OCI-M2 (cell line): ENCODE measurements around the gene TPRG1.

Experiments used
- DNase-seq: peaks from one replicate; lab custom pipeline; 2025; ENCODE audit not compliant: unreplicated experiment; lab: John Stamatoyannopoulos, UW

Gene TPRG1

DNA sequence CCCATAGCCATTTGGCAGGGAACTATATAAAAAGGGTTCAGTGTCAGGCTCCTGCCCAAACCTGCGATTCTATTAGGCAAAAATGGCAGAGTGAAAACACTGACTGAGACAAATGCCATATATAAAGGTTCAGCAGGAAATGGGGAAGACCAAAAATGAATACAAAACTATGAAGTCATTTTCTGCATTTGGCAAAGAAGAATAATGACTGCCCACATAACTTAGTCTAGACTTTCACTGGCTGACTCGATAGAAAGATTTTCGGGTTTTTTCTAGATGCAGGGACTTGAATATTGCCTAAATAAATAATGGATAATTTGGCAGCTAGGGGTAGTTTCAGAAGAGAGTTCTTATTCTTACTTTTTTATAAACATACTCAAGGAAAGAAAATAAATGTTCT, 178.0 kb downstream of the TPRG1 start:
- no peak for DNase-seq

DNA sequence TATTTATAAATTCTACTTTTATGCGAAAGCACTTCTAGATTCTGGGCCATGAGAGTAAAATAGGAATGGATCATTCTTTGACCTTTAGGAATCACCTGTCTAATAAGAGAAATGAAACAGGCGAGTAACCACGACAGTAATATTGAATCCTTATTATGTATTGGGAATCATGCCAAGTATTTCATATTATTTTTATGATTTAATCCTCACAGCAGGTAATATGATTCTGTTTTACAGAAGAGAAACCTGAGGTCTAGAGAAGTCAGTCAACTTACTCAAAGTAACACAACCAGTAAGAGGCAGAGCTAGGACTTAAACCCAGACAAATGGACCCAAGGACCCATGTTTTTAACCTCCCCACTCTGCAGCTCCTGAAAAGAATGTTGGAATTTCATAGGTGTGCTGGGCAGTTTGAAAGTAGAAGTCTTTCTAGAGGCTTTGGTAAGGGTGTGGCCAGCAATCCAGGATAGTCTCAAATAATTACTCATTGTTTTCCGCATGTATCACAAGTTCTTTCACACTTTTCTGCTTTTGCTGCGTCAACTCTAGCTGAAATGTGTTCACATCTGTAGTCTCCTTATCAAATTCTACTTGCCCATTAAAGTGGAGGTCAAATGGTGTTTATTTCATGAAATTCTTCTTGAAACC, 181.7 kb downstream of the TPRG1 start:
- DNase-seq: no peak

DNA sequence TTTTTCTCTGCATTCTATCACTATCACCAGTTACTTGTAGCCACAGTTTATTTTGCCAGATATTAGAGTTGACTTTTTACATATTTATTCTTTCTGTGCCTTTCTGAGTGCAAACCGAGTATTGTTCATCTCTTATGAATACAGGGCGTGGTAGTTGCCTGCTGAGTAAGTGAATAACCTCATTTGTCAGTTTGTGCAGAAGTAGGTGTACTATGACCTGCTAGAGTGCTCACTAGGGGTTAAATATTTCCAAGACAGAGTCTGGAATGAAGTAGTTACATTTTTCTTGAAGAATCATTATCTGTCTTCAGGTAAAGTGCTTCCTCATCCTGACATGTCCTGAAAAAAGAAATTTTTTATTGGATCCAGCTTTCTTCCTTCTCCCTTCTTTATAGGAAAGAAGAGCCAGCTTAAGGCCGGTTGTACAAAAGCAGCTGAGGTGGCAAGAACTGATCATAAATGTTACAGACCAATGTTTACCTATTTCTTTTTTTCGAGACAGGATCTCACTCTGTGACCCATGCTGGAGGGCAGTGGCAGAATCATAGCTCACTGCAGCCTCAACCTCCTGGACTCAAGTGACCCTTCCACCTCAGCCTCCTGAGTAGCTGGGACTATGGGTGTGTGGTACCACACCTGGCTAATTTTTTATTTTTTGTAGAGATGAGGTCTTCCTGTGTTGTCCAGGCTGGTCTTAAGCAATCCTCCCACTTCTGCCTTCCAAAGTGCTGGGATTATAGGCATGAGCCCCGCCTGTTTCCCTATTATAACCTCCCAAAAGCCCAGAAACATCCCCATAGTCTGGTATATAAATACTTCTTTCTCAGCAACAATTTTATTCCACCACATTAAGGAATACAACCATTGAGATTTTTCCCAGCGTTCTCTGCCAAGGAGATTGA, 182.5 kb downstream of the TPRG1 start:
- DNase-seq: no peak

DNA sequence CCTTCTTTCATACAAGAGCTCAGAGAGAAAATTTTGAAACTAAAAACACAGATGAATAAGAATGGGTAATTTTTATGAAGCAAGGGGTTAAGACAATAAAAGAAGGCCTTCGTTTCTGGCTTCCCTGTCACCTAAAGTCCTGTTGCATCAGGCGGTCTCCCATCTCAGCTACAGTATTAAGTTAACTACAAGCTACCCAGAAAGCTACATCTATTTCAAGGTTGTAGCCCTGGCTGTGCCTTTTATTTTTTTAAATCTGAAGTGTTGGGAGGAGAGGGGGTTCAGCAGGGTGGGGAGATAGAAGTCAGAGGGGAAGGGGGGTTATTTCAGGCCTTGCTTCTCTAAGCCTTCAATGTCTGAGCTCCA, 183.3 kb downstream of the TPRG1 start:
- DNase-seq: no peak

DNA sequence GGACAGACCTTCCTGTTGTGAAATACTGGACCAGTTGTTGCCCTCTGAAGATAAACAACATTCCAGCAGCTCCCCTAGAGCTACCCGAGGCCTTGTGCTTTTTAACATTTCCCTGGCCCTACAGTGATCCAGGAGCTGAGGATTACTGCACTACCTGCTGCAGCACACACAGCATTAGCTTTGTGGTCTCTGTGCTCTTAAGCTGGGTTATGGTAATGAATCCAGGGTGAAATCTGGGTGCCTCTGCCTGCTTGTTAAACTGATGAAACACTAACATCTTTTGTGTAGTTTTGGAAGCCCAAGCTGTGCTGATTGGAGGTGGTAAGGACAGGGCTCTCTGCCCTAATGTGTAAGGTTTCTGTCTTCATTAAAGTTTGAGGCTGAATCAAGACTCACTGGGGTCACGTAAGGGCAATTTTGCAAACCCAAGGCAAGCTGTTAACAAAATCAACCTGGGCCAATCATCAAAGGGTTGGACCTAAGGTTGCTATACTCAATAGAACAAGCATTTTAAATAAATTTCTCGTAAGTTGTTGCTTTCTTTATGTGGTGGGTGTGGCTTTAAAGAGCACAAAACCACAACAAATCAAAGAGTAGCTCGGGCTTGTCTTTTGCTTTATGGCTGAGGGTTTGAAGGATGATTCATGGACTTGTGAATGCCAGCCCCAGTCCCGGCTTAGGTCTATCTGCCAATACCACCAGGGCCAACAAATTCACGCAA, 183.9 kb downstream of the TPRG1 start:
- DNase-seq: no peak

DNA sequence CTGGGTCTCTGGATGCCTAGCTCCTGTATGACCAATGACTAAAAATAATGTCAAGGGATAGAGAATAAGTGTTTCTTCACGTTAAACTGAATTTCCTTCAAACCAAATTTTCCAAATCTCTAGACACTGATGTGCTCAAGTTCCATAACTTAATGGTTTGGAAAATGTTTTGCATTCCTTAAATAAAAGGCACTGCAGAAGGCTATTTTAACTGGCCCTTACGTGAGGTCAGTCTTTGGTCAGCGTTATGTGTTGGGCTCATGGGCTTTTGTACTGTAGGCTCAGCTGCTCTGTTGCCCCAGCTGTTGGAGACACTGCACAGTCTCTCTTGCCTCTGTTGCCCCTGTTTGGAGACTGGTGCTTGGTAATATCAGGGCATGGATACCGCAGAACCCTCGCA, 188.5 kb downstream of the TPRG1 start:
- no peak for DNase-seq

DNA sequence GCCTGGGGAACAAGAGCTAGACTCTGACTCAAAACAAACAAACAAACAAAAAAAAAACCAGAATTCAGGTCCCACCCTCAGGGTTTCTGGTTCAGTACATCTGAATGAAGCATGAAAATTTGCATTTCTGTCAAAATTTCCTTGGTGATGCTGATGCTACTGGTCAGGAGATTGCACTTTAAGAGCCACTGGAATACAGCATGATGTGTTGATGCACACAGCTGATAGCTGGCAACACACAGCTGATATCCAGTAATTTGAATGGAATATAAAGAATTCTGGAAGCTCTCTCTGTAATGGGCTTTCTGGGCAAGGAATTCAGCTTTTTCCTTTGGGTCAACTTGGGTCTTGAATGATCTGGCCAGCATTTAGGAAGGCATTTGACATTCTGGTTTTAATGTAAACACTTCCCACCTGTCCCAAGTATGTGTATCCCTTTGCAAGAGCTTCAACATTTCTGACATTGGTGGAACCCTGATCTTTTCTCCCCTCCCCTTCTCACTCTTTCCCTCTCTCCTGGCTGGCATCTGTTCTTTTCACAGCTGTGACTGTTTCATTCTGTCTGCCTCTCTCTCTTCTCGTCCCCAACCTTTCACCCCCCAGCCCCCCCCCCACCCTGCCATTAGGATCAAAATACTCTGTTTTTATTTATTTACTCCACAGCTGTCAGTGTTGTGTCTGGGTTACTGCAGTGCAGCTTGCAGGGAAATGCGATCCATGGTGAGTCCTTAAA, 189.5 kb downstream of the TPRG1 start:
- no peak for DNase-seq

DNA sequence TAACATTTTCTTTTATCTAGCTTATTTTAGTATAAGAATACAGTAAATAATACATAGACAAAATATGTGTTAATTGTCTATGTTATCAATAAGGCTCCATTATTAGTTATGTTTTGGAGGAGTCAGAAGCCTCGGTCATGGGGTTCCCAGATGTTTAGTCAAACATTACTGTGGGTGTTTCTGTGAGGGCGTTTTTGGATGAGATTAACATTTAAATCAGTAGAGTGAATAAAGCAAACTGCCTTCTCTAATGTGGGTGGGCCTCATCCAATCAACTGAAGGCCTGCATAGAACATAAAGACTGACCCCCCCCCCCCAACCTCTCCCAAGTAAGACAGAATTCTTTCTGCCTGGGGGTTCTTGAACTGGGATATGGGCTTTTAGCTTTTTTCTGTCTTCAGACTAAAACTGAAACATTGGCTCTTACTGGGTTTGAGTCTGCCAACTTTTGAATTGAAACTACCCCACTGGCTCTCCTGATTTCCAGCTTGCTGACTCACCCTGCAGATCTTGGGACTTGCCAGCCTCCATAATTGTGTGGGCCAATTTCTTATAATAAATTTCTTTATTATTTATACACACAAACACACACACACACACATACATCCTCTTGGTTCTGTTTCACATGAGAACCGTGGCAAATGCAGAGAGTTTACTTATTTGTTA, 192.0 kb downstream of the TPRG1 start:
- no peak for DNase-seq

DNA sequence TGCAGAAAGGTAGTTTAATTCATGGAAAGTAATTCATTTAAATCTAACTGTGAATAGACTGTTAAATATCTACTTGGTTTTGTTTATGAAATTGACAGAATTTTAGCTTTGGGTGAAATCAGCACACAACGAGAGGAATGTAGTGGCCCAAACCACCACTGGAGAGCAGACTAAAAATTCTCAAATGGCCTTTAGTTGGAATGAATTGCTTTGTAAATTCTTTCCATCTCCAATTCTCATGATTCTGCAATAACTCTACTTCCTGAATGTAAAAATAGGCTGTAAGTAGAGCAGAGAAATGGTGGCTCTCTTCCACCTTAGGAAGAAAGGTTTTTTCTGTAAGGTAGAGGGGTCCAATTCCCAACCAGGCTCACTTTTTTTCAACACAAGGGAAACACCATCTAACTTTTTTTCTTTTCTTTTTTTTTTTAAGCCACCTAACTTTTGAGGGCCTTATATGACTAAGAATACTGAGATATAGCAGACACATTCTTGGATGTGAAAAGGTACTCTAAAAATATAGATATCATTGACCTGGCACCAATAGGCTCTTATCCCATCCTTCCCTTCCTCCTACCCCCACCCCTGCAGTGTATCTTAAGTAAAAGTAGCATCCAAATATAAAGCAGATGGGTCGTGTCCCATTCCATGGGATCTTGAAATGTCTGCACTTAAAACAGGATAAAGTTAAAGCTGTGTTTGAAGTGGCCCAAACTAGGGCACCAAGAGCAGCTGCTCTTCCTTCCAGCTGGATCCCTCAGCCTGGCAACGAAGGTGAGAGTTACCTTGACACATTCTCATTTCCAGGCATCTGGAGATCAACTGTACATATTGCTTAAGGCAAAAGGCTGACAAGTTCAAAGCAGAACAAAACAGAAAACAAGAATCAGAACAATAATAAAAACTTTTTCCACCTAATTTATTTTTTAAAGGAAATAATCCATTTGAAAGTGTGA, 194.1 kb downstream of the TPRG1 start:
- DNase-seq: no peak

DNA sequence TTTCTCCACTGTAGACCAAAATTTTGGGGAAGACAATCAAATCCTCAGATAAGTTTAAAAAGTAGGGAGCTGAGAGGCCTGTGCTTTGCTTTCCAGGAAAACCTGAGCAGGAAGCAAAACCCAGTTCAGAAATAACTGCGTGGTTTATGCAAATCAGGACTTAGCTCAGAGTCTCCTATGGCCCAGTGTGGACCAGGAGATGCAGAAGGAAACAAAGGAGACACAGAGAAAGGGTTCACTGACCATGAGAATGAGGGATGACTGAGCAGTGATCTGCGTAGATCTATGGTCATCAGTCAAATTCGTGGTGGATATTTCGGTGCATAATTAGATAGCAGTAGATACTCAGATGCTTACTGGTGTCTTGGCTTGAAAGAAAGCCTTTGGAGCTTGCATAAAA, 196.6 kb downstream of the TPRG1 start:
- no peak for DNase-seq

DNA sequence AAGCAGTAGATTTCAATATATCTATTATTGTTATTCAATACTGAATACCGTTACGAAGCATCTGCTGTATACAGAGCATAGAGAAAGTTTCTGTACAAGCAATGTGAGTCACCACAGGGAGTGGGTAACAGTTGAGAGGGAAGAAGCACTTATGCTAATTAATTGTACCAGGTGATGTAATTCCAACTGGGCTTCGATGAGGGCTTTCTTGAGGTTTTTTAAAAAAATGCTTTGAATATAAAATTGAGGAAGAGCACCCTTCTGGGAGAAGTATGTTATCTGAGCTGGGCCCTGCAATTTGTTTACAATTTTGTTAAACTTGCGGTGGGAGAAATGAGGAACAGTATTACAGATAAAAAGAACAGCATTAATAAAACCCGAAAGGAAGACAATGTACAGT, 197.9 kb downstream of the TPRG1 start:
- no peak for DNase-seq

DNA sequence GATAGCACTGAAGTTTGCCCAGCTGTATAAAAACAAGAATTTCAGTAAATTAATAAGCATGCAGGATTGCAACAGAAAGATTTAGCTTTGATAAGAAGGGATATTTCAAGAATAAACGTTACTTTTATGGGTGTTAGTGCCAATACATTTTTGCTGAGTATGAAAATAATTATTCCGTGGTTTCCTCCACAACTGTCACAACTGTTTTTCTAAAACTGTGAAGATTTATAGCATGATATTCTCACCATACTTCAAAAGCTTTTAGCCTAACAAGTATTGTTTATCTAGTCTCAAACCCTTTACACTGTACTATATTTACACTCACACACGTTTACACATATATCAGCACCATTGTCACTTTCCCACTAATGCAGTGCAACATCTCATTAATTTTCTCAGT, 200.5 kb downstream of the TPRG1 start:
- no peak for DNase-seq
